HG02840 (cell line): ENCODE data around the gene EBF3.

ENCODE experiments used
- ATAC-seq: cut with Tn5 transposase; IDR thresholded peaks from one replicate; pipeline ENCODE4 v1.9.1; 2021; ENCODE audit warnings: mild to moderate bottlenecking, moderate library complexity, moderate number of reproducible peaks; ENCODE audit not compliant: unreplicated experiment, low FRiP score

EBF3 gene

DNA sequence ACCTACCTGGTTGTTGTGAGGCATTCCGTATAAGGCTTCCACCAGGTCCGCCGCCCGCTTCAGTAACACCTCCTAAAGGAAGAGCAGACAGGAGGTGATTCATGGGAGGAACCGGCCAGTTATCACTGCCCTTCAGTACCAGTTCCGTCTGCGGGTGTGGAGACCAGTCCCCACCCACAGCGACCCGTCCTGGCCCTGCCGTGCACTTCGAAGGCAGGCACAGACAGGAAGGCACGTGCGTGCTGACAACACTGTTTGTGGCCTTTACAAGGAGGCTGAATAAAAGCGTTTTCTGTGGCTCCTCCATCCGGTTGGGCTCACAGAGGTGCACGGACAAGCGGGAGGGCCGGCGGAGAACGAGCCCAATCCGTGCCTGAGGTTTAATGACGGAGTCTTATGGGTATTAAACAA, 120.9 kb downstream of the EBF3 start:
- ATAC-seq: no peak

- ATAC-seq: no peak
Measured at GRCh38 chr10:129842031-129842430, 122.0 kb downstream of the EBF3 start.

DNA sequence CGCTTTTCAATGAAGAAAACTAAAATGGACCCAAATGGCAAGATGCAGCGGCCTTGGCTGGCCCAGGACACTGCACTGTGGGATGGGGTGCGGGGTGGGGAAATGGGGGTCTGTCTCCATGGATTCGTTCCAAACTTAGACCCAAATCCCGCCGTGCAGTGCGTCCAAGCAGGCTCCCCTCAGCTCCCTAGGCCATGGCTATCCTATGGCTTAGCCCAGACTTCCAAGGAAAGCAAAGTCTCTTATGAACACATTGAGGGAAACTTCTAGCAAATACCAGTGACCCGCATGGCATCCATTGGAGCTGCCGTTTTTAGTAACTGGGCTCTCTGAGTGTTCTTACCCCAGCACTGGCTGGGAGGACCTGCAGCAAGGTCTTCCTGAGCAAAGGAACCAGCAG, 122.5 kb downstream of the EBF3 start:
- ATAC-seq: no peak

- no peak for ATAC-seq
Measured at GRCh38 chr10:129841071-129841470, 123.0 kb downstream of the EBF3 start.

DNA sequence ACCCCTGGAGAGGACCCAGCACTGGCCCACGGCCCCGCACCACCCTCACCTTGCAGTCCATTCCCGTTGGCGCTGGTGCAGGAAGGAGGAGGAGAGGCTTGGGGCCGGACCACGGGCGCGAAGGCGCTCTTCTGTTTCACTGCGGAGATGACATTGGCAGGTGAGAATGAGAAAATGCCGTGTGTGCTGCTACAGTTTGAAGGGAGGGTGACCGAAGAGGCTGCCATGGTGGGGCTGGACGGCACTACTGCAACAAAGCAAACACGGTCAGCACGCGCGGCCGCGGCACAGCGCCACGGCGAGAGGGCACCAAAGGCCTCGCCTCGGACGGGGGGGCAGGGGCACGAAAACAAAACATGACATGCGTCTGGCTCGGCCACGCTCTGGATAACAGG, 123.9 kb downstream of the EBF3 start:
- ATAC-seq: no peak

DNA sequence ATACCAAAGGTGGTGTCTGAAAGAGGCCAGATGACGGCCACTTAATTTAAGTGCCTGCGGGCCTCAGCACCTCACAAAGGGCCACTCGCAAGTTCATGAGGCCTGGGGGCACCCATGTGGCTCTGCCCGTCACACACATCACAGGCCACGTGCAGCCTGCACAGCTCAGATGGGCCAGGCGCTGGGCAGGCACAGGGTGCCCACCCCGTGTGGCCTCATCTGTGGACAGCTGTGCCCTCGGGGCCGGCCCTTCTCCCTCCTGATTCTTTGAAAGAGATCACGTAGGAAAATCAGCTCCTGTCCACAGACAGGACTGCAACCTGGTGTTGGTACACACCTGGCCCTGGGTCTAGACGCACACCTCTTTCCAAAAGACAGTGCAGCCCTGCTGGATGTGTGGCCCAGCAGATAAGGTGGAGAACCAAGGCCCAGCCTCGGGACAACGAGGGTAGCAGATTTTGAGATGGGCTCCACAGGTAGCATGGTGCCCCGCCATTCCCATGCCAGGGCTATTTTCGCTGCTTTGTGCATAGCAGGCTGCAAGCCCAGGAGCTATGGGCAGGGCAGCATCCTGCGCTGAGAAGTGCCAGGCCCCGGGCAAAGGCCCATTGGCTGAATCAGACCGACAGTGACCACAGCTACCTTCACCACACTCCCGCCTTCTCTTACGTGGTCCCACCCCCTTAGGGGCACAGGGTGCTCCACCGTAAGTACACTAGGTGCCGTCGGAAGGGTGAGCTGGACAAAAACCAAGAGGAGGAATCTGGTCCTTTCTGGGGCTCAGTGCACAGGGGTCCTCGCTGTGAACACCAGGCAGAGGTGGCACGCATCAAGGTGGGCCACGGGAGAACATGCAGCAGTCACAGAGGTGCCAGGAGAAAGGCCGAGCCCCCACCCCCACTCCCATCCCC, 124.5 kb downstream of the EBF3 start:
- no peak for ATAC-seq

GRCh38 chr10:129838794-129839193, 125.3 kb downstream of the EBF3 start:
- no peak for ATAC-seq

- no peak for ATAC-seq
Measured at GRCh38 chr10:129837909-129838582, 126.0 kb downstream of the EBF3 start.

GRCh38 chr10:129836253-129836652, 127.8 kb downstream of the EBF3 start:
- ATAC-seq: no peak

DNA sequence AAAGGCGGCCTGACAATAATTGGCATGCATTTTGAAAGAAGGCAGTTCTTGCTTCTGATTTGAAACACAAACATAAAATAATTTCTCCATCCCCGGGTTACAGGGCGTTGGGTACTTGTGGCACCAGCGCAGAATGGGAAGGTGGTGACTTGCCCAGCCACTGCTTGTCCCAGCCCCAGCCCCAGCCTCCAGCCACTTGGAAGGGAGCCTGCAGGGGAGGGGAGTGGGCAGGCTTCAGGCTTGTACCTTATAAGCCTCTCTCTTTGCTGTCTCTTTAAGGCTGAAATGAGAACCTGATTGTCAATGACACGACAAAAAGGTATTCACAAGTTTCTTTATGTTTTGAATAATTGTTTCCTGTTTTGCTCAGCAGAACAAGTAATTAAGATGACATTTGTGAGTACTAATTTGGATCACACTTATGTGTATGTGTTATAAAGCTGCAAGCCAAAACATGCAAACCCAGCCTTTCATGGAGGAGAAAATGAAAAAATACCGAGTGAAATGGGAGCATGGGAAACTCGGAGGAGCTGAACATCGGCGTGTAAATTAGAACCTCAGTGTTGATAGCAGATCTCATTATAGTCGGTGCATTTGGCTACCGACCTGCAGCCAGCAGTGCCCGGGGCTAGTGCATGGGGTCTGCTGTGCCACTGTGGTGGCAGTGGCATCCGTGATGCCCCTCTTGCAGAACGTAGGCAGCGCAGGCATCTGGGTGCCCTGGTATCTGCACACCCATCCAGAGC, 129.9 kb downstream of the EBF3 start:
- ATAC-seq: no peak

DNA sequence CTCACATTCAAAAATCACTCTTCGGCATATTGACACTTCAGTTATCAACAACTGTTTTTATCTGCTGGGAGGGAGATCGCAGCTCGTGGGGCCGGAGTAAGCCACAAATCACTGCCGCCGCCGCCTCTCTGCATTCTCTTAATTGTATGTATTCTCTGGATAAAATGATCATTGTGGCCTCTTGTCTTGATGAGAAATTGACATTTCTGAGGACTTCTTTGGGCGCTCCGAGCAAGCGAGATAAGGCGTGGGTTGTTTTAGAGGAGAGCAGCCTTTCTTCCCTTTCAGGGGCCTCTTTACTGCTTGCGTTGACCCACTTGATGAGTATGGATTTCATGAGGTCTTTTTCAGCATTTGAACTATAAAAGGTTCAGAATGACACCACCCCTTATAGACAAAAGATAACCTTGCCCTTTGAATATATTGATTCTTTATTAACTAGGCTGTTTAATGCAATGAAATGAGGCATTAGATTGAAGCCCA, 130.6 kb downstream of the EBF3 start:
- no peak for ATAC-seq

DNA sequence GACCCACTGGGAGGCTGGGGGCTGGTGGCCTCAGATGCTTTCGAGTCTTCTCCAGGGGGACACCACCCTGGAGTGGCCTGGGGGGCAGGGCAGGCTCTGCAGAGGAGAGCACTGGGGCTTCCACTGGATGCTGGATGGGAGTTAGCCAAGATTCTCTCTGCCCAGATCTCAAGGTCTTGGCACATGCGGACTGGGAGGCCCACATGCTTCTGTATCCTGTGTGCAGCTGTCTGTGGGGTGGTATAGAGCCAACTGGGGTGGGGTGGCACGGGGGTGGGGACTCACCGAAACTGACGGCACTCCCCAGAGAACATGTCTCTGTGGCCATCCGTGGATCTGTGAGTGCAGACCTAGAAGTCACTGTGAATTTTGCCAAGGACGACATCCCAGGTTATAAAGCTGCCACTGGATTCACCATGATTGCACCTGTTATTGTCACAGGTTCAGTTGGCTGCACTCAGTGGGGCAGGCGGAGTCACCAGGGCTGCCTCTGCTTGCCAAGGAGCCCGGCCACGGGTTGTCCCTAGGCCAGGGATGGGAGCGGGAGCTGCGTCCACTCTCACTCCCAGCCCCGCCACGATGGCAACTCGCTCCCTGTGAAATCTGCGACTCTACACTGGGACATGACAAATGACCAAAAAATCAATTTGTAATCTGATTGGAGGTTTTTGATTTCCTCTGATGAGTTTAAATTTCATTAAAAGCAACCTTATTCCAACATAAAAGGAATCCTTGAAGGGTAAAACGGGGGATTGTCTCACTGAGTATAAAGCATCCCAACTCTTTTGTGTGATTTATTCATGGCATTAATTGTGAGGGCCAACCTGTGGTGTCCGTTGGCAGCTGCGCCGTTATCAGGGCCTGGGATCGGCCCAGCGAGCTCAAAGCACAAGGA, 131.3 kb downstream of the EBF3 start:
- ATAC-seq: no peak

GRCh38 chr10:129831150-129831549, 132.9 kb downstream of the EBF3 start:
- ATAC-seq: no peak

- ATAC-seq: no peak
Measured at GRCh38 chr10:129825826-129826225, 138.2 kb downstream of the EBF3 start.

GRCh38 chr10:129825221-129825620, 138.9 kb downstream of the EBF3 start:
- no peak for ATAC-seq

- no peak for ATAC-seq
Measured at GRCh38 chr10:129820451-129820850, 143.6 kb downstream of the EBF3 start.

- ATAC-seq: no peak
Measured at GRCh38 chr10:129816656-129817045, 147.4 kb downstream of the EBF3 start.

GRCh38 chr10:129815898-129816655, 148.0 kb downstream of the EBF3 start:
- no peak for ATAC-seq
